GM23338 (cell line): Measurements from ENCODE around the gene AMBRA1. TPM values are rescaled to one million over a fixed set of nuclear protein-coding genes. Genes with fewer than 3 reads are reported as not detected.

Experiments
- ATAC-seq: fragments of 200-7000 bp; cut with Tn5 transposase; 3 replicates; pipeline ENCODE4 v1.9.1; 2020
- DNase-seq: peaks from one replicate; pipeline ENCODE4 v3.0.0-alpha.2; 2015; ENCODE audit warnings: low spot score
- H2AFZ ChIP-seq: fragments of 200-600 bp; sonication (generic); 2 replicates; pipeline ENCODE4 v1.8.0; 2016; ENCODE audit warnings: antibody characterized with exemption, mild to moderate bottlenecking, moderate library complexity
- H3F3A ChIP-seq: fragments of 200-600 bp; sonication (generic); replicated peaks from 2 replicates; pipeline ENCODE4 v1.8.0; 2017; ENCODE audit warnings: antibody characterized with exemption, mixed run types, low read depth
- H3K27ac ChIP-seq: fragments of 200-600 bp; sonication (generic); 2 replicates; pipeline ENCODE4 v1.6.1; 2016; ENCODE audit warnings: low read depth
- H3K27me3 ChIP-seq: fragments of 200-600 bp; sonication (generic); 2 replicates; pipeline ENCODE4 v1.8.0; 2016; ENCODE audit warnings: mild to moderate bottlenecking, mixed run types, moderate library complexity; ENCODE audit not compliant: insufficient read depth
- H3K36me3 ChIP-seq: fragments of 200-600 bp; sonication (generic); 2 replicates; pipeline ENCODE4 v1.8.0; 2016; ENCODE audit warnings: mild to moderate bottlenecking; ENCODE audit not compliant: insufficient read depth
- H3K4me1 ChIP-seq: fragments of 200-600 bp; sonication (generic); 2 replicates; pipeline ENCODE4 v1.8.0; 2016; ENCODE audit warnings: mild to moderate bottlenecking, moderate library complexity; ENCODE audit not compliant: insufficient read depth
- H3K4me2 ChIP-seq: fragments of 200-600 bp; sonication (generic); 2 replicates; pipeline ENCODE4 v1.7.1; 2017; ENCODE audit warnings: mixed run types
- H3K4me3 ChIP-seq: fragments of 200-600 bp; sonication (generic); 2 replicates; pipeline ENCODE4 v1.6.1; 2016; ENCODE audit warnings: mixed run types
- H3K79me2 ChIP-seq: fragments of 200-600 bp; sonication (generic); replicated peaks from 2 replicates; pipeline ENCODE4 v1.8.0; 2017; ENCODE audit warnings: mild to moderate bottlenecking; ENCODE audit not compliant: insufficient read depth
- H3K9me2 ChIP-seq: fragments of 200-600 bp; sonication (generic); 2 replicates; pipeline ENCODE4 v1.8.0; 2017; ENCODE audit not compliant: insufficient read depth
- H4K20me1 ChIP-seq: fragments of 200-600 bp; sonication (generic); replicated peaks from 2 replicates; pipeline ENCODE4 v1.8.0; 2017; ENCODE audit warnings: mild to moderate bottlenecking; ENCODE audit not compliant: insufficient read depth
- H3K27ac Mint-ChIP-seq: 2 replicates; pipeline ENCODE4 v1.8.0; 2020; ENCODE audit warnings: inconsistent platforms, mild to moderate bottlenecking, moderate library complexity, mixed read lengths
- H3K27me3 Mint-ChIP-seq: 3 replicates; pipeline ENCODE4 v1.8.0; 2022; ENCODE audit warnings: low read depth, mild to moderate bottlenecking, moderate library complexity, mixed read lengths, inconsistent platforms; ENCODE audit not compliant: insufficient read depth, poor library complexity
- H3K36me3 Mint-ChIP-seq: 3 replicates; pipeline ENCODE4 v1.8.0; 2021; ENCODE audit warnings: low read depth, mild to moderate bottlenecking, inconsistent platforms, moderate library complexity, mixed read lengths
- H3K4me1 Mint-ChIP-seq: 3 replicates; pipeline ENCODE4 v1.8.0; 2020; ENCODE audit warnings: mild to moderate bottlenecking, inconsistent platforms, mixed read lengths
- H3K4me3 Mint-ChIP-seq: 3 replicates; pipeline ENCODE4 v1.8.0; 2021; ENCODE audit warnings: moderate library complexity, mild to moderate bottlenecking, inconsistent platforms, mixed read lengths
- H3K9me3 Mint-ChIP-seq: 3 replicates; pipeline ENCODE4 v1.8.0; 2020; ENCODE audit warnings: moderate library complexity, mild to moderate bottlenecking, inconsistent platforms, mixed read lengths
- CREB1 ChIP-seq: fragments of 250-450 bp; sonication (Bioruptor Pico); IDR thresholded peaks from 2 replicates; pipeline ENCODE4 v1.5.0; 2020; ENCODE audit warnings: low read depth, mild to moderate bottlenecking, moderate library complexity
- EZH2 ChIP-seq: fragments of 200-600 bp; sonication (generic); IDR thresholded peaks from one replicate; pipeline ENCODE4 v1.8.0; 2017; ENCODE audit warnings: antibody characterized with exemption, mild to moderate bottlenecking, low read depth; ENCODE audit not compliant: unreplicated experiment
- EZH2phosphoT487 ChIP-seq: fragments of 200-600 bp; sonication (generic); IDR thresholded peaks from one replicate; pipeline ENCODE4 v1.8.1; 2018; ENCODE audit warnings: antibody characterized with exemption; ENCODE audit not compliant: unreplicated experiment
- POLR2AphosphoS5 ChIP-seq: IDR thresholded peaks from 2 replicates; pipeline ENCODE4 v1.6.1; 2016; ENCODE audit warnings: antibody characterized with exemption, low read depth
- ZNF114 ChIP-seq: fragments of 250-450 bp; sonication (Bioruptor Pico); IDR thresholded peaks from 2 replicates; pipeline ENCODE4 v1.5.0; 2020; ENCODE audit warnings: mild to moderate bottlenecking, moderate library complexity
- ZNF331 ChIP-seq: fragments of 250-450 bp; sonication (Bioruptor Pico); IDR thresholded peaks from 2 replicates; pipeline ENCODE4 v1.5.0; 2020; ENCODE audit warnings: low read depth, mild to moderate bottlenecking, moderate library complexity
- polyA plus RNA-seq: library from polyadenylated mRNA; unstranded; fragments of >200 nt; fragmentation: Nextera tagmentation; extraction: Ambion mirVana; gene quantifications from 2 replicates; pipeline ENCODE4 v1.2.1, GENCODE V29; 2016
- total RNA-seq: library from RNA; depleted of rRNA; stranded (reverse); fragments of >200 nt; shearing (Covaris generic); gene quantifications from 2 replicates; pipeline ENCODE4 v1.2.3, GENCODE V29; 2014
- TF ChIP-seq, protein P1 (sequence below): fragments of 250-450 bp; sonication (Bioruptor Pico); IDR thresholded peaks from 2 replicates; pipeline ENCODE4 v1.5.0; 2020; ENCODE audit warnings: mild to moderate bottlenecking, moderate library complexity

The AMBRA1 gene
- total and polyA plus RNA-seq, 2 experiments from 2014 or later: 8.3 to 34.8 TPM

- Mint-ChIP-seq H3K36me3 (peaks cover 21% of the 10 kb centered on the region; the same call in 2 of the 3 replicates), H3K9me3 (no peaks in the 10 kb centered on the region), H3K4me3 (no peak overlapping the region), H3K27ac (peak overlapping the region; percentile 24; the same call in 1 of the 2 replicates), H3K4me1 (peaks cover 41% of the 10 kb centered on the region), H3K27me3 (peaks cover 9% of the 10 kb centered on the region)
- Histone ChIP-seq H3K4me3 (no peak overlapping the region), H3K27me3 (no peaks in the 10 kb centered on the region), H3K4me2 (peak overlapping the region; percentile 12; the same call in 1 of the 2 replicates), H3K27ac (0 out of 2 replicates have a peak overlapping the region, but pooled peaks have one; percentile 33), H4K20me1 (no peaks in the 10 kb centered on the region), H3K9me2 (no peaks in the 10 kb centered on the region), H3K79me2 (0 out of 2 replicates have a peak, but pooled peaks cover 5% of the 10 kb centered on the region), H3K36me3 (no peaks in the 10 kb centered on the region), H2AFZ (no peak overlapping the region), H3F3A (peaks cover 11% of the 10 kb centered on the region; the same call in 1 of the 2 replicates), H3K4me1 (peaks cover 39% of the 10 kb centered on the region)
- no peak for DNase-seq
- TF ChIP-seq EZH2 (no peak), EZH2phosphoT487 (no peak), CREB1 (CRISPR knock-in tag) (no peak), POLR2AphosphoS5 (no peak), ZNF114 (CRISPR knock-in tag) (no peak), ZNF331 (CRISPR knock-in tag) (no peak)
- TF ChIP-seq, protein P1, sequence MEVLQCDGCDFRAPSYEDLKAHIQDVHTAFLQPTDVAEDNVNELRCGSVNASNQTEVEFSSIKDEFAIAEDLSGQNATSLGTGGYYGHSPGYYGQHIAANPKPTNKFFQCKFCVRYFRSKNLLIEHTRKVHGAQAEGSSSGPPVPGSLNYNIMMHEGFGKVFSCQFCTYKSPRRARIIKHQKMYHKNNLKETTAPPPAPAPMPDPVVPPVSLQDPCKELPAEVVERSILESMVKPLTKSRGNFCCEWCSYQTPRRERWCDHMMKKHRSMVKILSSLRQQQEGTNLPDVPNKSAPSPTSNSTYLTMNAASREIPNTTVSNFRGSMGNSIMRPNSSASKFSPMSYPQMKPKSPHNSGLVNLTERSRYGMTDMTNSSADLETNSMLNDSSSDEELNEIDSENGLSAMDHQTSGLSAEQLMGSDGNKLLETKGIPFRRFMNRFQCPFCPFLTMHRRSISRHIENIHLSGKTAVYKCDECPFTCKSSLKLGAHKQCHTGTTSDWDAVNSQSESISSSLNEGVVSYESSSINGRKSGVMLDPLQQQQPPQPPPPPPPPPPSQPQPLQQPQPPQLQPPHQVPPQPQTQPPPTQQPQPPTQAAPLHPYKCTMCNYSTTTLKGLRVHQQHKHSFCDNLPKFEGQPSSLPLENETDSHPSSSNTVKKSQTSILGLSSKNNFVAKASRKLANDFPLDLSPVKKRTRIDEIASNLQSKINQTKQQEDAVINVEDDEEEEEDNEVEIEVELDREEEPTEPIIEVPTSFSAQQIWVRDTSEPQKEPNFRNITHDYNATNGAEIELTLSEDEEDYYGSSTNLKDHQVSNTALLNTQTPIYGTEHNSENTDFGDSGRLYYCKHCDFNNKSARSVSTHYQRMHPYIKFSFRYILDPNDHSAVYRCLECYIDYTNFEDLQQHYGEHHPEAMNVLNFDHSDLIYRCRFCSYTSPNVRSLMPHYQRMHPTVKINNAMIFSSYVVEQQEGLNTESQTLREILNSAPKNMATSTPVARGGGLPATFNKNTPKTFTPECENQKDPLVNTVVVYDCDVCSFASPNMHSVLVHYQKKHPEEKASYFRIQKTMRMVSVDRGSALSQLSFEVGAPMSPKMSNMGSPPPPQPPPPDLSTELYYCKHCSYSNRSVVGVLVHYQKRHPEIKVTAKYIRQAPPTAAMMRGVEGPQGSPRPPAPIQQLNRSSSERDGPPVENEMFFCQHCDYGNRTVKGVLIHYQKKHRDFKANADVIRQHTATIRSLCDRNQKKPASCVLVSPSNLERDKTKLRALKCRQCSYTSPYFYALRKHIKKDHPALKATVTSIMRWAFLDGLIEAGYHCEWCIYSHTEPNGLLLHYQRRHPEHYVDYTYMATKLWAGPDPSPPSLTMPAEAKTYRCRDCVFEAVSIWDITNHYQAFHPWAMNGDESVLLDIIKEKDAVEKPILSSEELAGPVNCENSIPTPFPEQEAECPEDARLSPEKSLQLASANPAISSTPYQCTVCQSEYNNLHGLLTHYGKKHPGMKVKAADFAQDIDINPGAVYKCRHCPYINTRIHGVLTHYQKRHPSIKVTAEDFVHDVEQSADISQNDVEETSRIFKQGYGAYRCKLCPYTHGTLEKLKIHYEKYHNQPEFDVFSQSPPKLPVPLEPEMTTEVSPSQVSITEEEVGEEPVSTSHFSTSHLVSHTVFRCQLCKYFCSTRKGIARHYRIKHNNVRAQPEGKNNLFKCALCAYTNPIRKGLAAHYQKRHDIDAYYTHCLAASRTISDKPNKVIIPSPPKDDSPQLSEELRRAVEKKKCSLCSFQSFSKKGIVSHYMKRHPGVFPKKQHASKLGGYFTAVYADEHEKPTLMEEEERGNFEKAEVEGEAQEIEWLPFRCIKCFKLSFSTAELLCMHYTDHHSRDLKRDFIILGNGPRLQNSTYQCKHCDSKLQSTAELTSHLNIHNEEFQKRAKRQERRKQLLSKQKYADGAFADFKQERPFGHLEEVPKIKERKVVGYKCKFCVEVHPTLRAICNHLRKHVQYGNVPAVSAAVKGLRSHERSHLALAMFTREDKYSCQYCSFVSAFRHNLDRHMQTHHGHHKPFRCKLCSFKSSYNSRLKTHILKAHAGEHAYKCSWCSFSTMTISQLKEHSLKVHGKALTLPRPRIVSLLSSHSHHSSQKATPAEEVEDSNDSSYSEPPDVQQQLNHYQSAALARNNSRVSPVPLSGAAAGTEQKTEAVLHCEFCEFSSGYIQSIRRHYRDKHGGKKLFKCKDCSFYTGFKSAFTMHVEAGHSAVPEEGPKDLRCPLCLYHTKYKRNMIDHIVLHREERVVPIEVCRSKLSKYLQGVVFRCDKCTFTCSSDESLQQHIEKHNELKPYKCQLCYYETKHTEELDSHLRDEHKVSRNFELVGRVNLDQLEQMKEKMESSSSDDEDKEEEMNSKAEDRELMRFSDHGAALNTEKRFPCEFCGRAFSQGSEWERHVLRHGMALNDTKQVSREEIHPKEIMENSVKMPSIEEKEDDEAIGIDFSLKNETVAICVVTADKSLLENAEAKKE (CRISPR knock-in tag): no peak
- peak; percentile 19 for ATAC-seq
Measured at GRCh38 chr11:46438211-46438610, 155.6 kb downstream of the AMBRA1 start.
